ENCODE results near the gene USP31. TPM values are rescaled to one million over a fixed set of nuclear protein-coding genes. Genes with fewer than 3 reads are reported as not detected.

The USP31 gene
- total and polyA plus RNA-seq, 2 of the 13 experiments (the other 11 are each of a cell fraction or from before 2014, with no cell fraction given): 22.5 to 23.3 TPM

DNA sequence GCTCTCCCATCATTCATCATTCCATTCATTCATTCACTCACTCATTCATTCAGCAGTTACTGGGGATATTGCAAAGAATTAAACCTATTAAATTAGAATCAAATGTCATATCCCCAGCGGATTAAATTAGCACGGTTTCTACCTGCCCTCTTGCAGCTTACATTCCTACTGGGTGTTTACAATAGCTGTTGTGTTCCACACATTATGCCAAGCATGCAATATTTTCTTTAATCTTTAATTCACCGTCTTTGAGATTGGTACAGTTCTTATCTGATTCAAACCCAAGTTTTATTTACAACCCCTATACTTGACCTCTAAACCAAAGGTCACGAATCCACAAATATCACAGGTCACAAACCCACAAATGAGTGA is 727 bp upstream of the USP31 start (continued):
- TF ChIP-seq, protein P1, sequence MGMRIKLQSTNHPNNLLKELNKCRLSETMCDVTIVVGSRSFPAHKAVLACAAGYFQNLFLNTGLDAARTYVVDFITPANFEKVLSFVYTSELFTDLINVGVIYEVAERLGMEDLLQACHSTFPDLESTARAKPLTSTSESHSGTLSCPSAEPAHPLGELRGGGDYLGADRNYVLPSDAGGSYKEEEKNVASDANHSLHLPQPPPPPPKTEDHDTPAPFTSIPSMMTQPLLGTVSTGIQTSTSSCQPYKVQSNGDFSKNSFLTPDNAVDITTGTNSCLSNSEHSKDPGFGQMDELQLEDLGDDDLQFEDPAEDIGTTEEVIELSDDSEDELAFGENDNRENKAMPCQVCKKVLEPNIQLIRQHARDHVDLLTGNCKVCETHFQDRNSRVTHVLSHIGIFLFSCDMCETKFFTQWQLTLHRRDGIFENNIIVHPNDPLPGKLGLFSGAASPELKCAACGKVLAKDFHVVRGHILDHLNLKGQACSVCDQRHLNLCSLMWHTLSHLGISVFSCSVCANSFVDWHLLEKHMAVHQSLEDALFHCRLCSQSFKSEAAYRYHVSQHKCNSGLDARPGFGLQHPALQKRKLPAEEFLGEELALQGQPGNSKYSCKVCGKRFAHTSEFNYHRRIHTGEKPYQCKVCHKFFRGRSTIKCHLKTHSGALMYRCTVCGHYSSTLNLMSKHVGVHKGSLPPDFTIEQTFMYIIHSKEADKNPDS (CRISPR knock-in tag; IDR thresholded peaks at IDR 0.05): 0 out of 2 replicates have a peak, but pooled peaks have one; percentile 49
- TF ChIP-seq RFXAP (CRISPR knock-in tag; IDR thresholded peaks at IDR 0.05; ENCODE audit: borderline replicate concordance) (no peak), SRSF4 (IDR thresholded peaks at IDR 0.05; ENCODE audit: low read depth, low read length, poor library complexity, severe bottlenecking) (no peak), SP4 (CRISPR knock-in tag; IDR thresholded peaks at IDR 0.05) (no peak), ASH2L (IDR thresholded peaks at IDR 0.05; ENCODE audit: insufficient read length, low read depth, low read length) (peak; percentile 1), ZNF138 (CRISPR knock-in tag; IDR thresholded peaks at IDR 0.05; ENCODE audit: low read depth) (no peak), CC2D1A (CRISPR knock-in tag; IDR thresholded peaks at IDR 0.05) (no peak), SAP130 (CRISPR knock-in tag; IDR thresholded peaks at IDR 0.05; ENCODE audit: low read depth) (no peak), ZKSCAN8 (CRISPR knock-in tag; IDR thresholded peaks at IDR 0.05; ENCODE audit: borderline replicate concordance) (no peak), HHEX (CRISPR knock-in tag; IDR thresholded peaks at IDR 0.05) (no peak), ZNF781 (CRISPR knock-in tag; IDR thresholded peaks at IDR 0.05; ENCODE audit: borderline replicate concordance, not compliant biosample characterization) (no peak), ZMAT3 (CRISPR knock-in tag; conservative IDR thresholded peaks at IDR 0.05) (0 out of 2 replicates have a peak, but pooled peaks have one; percentile 6), SP5 (CRISPR knock-in tag; IDR thresholded peaks at IDR 0.05; ENCODE audit: borderline replicate concordance, low read depth) (no peak), ZNF251 (CRISPR knock-in tag; IDR thresholded peaks at IDR 0.05) (no peak), SRF (IDR thresholded peaks at IDR 0.05; ENCODE audit: low read depth, low read length) (no peak), MLLT10 (CRISPR knock-in tag; IDR thresholded peaks at IDR 0.05) (no peak), NR2F6 (IDR thresholded peaks at IDR 0.05) (peak; percentile 33; the same call in 1 of the 2 replicates), NR2F6 (CRISPR knock-in tag; IDR thresholded peaks at IDR 0.05) (no peak), ZNF7 (CRISPR knock-in tag; IDR thresholded peaks at IDR 0.05) (no peak), DNMT1 (CRISPR knock-in tag; IDR thresholded peaks at IDR 0.05) (no peak)
- TF ChIP-seq, protein P2, sequence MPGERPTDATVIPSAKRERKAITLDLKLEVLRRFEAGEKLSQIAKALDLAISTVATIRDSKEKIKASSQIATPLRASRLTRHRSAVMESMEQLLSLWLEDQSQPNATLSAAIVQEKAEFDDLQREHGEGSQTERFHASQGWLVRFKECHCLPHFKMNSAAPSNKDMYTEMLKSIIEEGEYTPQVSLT (CRISPR knock-in tag; IDR thresholded peaks at IDR 0.05; ENCODE audit: borderline replicate concordance, low read depth): no peak
- TF ChIP-seq, protein P3, sequence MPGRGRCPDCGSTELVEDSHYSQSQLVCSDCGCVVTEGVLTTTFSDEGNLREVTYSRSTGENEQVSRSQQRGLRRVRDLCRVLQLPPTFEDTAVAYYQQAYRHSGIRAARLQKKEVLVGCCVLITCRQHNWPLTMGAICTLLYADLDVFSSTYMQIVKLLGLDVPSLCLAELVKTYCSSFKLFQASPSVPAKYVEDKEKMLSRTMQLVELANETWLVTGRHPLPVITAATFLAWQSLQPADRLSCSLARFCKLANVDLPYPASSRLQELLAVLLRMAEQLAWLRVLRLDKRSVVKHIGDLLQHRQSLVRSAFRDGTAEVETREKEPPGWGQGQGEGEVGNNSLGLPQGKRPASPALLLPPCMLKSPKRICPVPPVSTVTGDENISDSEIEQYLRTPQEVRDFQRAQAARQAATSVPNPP (CRISPR knock-in tag; IDR thresholded peaks at IDR 0.05): no peak
- TF ChIP-seq, protein P4, sequence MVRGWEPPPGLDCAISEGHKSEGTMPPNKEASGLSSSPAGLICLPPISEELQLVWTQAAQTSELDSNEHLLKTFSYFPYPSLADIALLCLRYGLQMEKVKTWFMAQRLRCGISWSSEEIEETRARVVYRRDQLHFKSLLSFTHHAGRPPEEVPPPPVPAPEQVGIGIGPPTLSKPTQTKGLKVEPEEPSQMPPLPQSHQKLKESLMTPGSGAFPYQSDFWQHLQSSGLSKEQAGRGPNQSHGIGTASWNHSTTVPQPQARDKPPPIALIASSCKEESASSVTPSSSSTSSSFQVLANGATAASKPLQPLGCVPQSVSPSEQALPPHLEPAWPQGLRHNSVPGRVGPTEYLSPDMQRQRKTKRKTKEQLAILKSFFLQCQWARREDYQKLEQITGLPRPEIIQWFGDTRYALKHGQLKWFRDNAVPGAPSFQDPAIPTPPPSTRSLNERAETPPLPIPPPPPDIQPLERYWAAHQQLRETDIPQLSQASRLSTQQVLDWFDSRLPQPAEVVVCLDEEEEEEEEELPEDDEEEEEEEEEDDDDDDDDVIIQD (CRISPR knock-in tag; IDR thresholded peaks at IDR 0.05; ENCODE audit: low read depth): no peak
- TF ChIP-seq, protein P5, sequence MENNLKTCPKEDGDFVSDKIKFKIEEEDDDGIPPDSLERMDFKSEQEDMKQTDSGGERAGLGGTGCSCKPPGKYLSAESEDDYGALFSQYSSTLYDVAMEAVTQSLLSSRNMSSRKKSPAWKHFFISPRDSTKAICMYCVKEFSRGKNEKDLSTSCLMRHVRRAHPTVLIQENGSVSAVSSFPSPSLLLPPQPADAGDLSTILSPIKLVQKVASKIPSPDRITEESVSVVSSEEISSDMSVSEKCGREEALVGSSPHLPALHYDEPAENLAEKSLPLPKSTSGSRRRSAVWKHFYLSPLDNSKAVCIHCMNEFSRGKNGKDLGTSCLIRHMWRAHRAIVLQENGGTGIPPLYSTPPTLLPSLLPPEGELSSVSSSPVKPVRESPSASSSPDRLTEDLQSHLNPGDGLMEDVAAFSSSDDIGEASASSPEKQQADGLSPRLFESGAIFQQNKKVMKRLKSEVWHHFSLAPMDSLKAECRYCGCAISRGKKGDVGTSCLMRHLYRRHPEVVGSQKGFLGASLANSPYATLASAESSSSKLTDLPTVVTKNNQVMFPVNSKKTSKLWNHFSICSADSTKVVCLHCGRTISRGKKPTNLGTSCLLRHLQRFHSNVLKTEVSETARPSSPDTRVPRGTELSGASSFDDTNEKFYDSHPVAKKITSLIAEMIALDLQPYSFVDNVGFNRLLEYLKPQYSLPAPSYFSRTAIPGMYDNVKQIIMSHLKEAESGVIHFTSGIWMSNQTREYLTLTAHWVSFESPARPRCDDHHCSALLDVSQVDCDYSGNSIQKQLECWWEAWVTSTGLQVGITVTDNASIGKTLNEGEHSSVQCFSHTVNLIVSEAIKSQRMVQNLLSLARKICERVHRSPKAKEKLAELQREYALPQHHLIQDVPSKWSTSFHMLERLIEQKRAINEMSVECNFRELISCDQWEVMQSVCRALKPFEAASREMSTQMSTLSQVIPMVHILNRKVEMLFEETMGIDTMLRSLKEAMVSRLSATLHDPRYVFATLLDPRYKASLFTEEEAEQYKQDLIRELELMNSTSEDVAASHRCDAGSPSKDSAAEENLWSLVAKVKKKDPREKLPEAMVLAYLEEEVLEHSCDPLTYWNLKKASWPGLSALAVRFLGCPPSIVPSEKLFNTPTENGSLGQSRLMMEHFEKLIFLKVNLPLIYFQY (CRISPR knock-in tag; IDR thresholded peaks at IDR 0.05; ENCODE audit: borderline replicate concordance): no peak

Data from HepG2 (cell line).